Adipocyte (in vitro differentiated cells): ENCODE measurements around the gene TOR4A.

Experiments used
- DNase-seq: peaks from one replicate; pipeline ENCODE4 v3.0.0-alpha.2; 2015; ENCODE audit warnings: low read depth
- H3K27me3 ChIP-seq: replicated peaks from 2 replicates; pipeline ENCODE4 v1.7.0; 2013; ENCODE audit warnings: mild to moderate bottlenecking, low read length, moderate library complexity; ENCODE audit not compliant: control insufficient read depth, insufficient read depth
- H3K36me3 ChIP-seq: 2 replicates; pipeline ENCODE4 v1.7.0; 2013; ENCODE audit warnings: low read length, mild to moderate bottlenecking, moderate library complexity; ENCODE audit not compliant: control insufficient read depth, insufficient read depth, severe bottlenecking
- H3K4me1 ChIP-seq: 2 replicates; pipeline ENCODE4 v1.7.0; 2013; ENCODE audit warnings: mild to moderate bottlenecking, low read length, moderate library complexity; ENCODE audit not compliant: control insufficient read depth, insufficient read depth
- H3K4me3 ChIP-seq: 2 replicates; pipeline ENCODE4 v1.7.0; 2013; ENCODE audit warnings: mild to moderate bottlenecking, low read length, moderate library complexity
- H3K9ac ChIP-seq: 2 replicates; pipeline ENCODE4 v1.7.0; 2013; ENCODE audit warnings: mild to moderate bottlenecking, low read length, moderate library complexity
- H3K9me3 ChIP-seq: 2 replicates; pipeline ENCODE4 v1.7.0; 2013; ENCODE audit warnings: mild to moderate bottlenecking, low read length, moderate library complexity; ENCODE audit not compliant: control insufficient read depth

Gene TOR4A

GRCh38 chr9:137270929-137271695 is 6.4 kb upstream of the TOR4A start:
- H3K27me3 ChIP-seq = no peaks in the 10 kb centered on the region
- peaks cover 8% of the 10 kb centered on the region for H3K4me1 ChIP-seq
- H3K36me3 ChIP-seq = peaks cover 37% of the 10 kb centered on the region
- H3K4me3 ChIP-seq = no peak overlapping the region
- H3K9me3 ChIP-seq = no peaks in the 10 kb centered on the region
- no peak overlapping the region for H3K9ac ChIP-seq
- DNase-seq = no peak

GRCh38 chr9:137271696-137272076 is 5.8 kb upstream of the TOR4A start:
- H3K36me3 ChIP-seq = peaks cover 33% of the 10 kb centered on the region
- DNase-seq = no peak
- no peaks in the 10 kb centered on the region for H3K27me3 ChIP-seq
- H3K9ac ChIP-seq = no peak overlapping the region
- H3K9me3 ChIP-seq = no peaks in the 10 kb centered on the region
- H3K4me3 ChIP-seq = no peak overlapping the region
- peaks cover 14% of the 10 kb centered on the region for H3K4me1 ChIP-seq

- H3K36me3 ChIP-seq = peaks cover 29% of the 10 kb centered on the region
- no peaks in the 10 kb centered on the region for H3K9me3 ChIP-seq
- peaks cover 21% of the 10 kb centered on the region for H3K4me1 ChIP-seq
- no peak for DNase-seq
- no peaks in the 10 kb centered on the region for H3K27me3 ChIP-seq
- no peak overlapping the region for H3K9ac ChIP-seq
- H3K4me3 ChIP-seq = no peak overlapping the region
Measured at GRCh38 chr9:137272241-137273094, 5.1 kb upstream of the TOR4A start.

GRCh38 chr9:137273095-137273490 is 4.4 kb upstream of the TOR4A start:
- peaks cover 26% of the 10 kb centered on the region for H3K36me3 ChIP-seq

GRCh38 chr9:137273611-137274320 is 3.8 kb upstream of the TOR4A start:
- H3K9ac ChIP-seq = no peak overlapping the region
- H3K4me1 ChIP-seq = peaks cover 23% of the 10 kb centered on the region
- peaks cover 22% of the 10 kb centered on the region for H3K36me3 ChIP-seq
- no peak for DNase-seq
- no peaks in the 10 kb centered on the region for H3K9me3 ChIP-seq
- H3K27me3 ChIP-seq = no peaks in the 10 kb centered on the region
- H3K4me3 ChIP-seq = no peak overlapping the region

More at GRCh38 chr9:137273095-137273490, 4.4 kb upstream of the TOR4A start:
- DNase-seq = no peak
- Histone ChIP-seq H3K27me3 (no peaks in the 10 kb centered on the region), H3K4me3 (no peak overlapping the region), H3K4me1 (peaks cover 23% of the 10 kb centered on the region), H3K9me3 (no peaks in the 10 kb centered on the region), H3K9ac (no peak overlapping the region)

GRCh38 chr9:137275203-137275587 is 2.3 kb upstream of the TOR4A start:
- Histone ChIP-seq H3K4me1 (peaks cover 23% of the 10 kb centered on the region), H3K4me3 (no peak overlapping the region), H3K27me3 (peaks cover 9% of the 10 kb centered on the region), H3K36me3 (peaks cover 8% of the 10 kb centered on the region), H3K9me3 (no peaks in the 10 kb centered on the region), H3K9ac (no peak overlapping the region)
- no peak for DNase-seq

- Histone ChIP-seq H3K4me3 (no peak overlapping the region), H3K9me3 (no peaks in the 10 kb centered on the region), H3K36me3 (peaks cover 6% of the 10 kb centered on the region), H3K4me1 (peaks cover 23% of the 10 kb centered on the region), H3K27me3 (peaks cover 14% of the 10 kb centered on the region), H3K9ac (no peak overlapping the region)
- DNase-seq = no peak
Measured at GRCh38 chr9:137275588-137276472, 1.7 kb upstream of the TOR4A start.

GRCh38 chr9:137276473-137277328 is 825 bp upstream of the TOR4A start:
- peaks cover 23% of the 10 kb centered on the region for H3K4me1 ChIP-seq
- H3K9me3 ChIP-seq = no peaks in the 10 kb centered on the region
- H3K27me3 ChIP-seq = peaks cover 14% of the 10 kb centered on the region
- H3K36me3 ChIP-seq = no peaks in the 10 kb centered on the region
- peak overlapping the region; percentile 63 for H3K9ac ChIP-seq
- peak; percentile 80 for DNase-seq
- H3K4me3 ChIP-seq = peak overlapping the region; percentile 61

- H3K27me3 ChIP-seq = peaks cover 14% of the 10 kb centered on the region
- peak overlapping the region; percentile 61 for H3K4me3 ChIP-seq
- H3K36me3 ChIP-seq = no peaks in the 10 kb centered on the region
- peak; percentile 51 for DNase-seq
- H3K9ac ChIP-seq = peak overlapping the region; percentile 34
- no peaks in the 10 kb centered on the region for H3K9me3 ChIP-seq
- peaks cover 23% of the 10 kb centered on the region for H3K4me1 ChIP-seq
Measured at GRCh38 chr9:137278061-137278701, 655 bp downstream of the TOR4A start.
